HG02885 (cell line): Measurements from ENCODE around the gene COPS7B.
"Not testable (repeated sequence)": the region's sequence is repeated elsewhere in the genome, so short reads cannot be mapped to it uniquely, and the experiment has no call there.

Experiments used
- ATAC-seq: cut with Tn5 transposase; IDR thresholded peaks from one replicate; pipeline ENCODE4 v1.9.1; 2021; ENCODE audit warnings: mild to moderate bottlenecking; ENCODE audit not compliant: unreplicated experiment, poor library complexity

The COPS7B gene

GRCh38 chr2:231786177-231786916 is at the start of gene COPS7B:
Gene COPS7B, plus strand, starts transcription at chr2:231786445. Its CDS starts 2,126 bp downstream, at chr2:231788571.
- ATAC-seq = peak; percentile 68

GRCh38 chr2:231737761-231738160 is 48.5 kb upstream of the COPS7B start:
- ATAC-seq = no peak

GRCh38 chr2:231743376-231744116 is 42.7 kb upstream of the COPS7B start:
- ATAC-seq = no peak

- no peak for ATAC-seq
Observed at GRCh38 chr2:231745303-231746038, 40.8 kb upstream of the COPS7B start.

- ATAC-seq = not testable (repeated sequence)
Observed at GRCh38 chr2:231748153-231748896, 37.9 kb upstream of the COPS7B start.

- not testable (repeated sequence) for ATAC-seq
Observed at GRCh38 chr2:231749016-231749415, 37.2 kb upstream of the COPS7B start.

GRCh38 chr2:231751042-231751815 is 35.0 kb upstream of the COPS7B start:
- ATAC-seq = no peak

DNA sequence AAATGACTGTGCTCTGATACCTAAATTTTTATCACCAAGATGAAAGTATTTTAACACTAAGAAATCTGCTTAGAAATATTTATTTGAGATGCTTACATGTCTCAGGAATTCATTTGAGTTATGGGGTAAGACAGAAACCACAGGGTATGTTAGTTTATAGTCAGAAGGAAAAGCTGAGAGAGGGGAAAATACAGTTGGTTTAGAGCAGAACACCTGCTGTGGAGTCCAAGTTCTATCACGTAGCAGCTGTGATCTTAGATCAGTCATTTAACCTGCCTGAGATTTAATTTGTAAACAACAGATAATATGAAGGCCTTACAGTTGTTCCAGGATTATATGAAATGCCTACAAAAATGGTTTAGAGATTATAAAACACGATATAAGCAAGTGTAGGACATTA is 34.2 kb upstream of the COPS7B start:
- no peak for ATAC-seq

DNA sequence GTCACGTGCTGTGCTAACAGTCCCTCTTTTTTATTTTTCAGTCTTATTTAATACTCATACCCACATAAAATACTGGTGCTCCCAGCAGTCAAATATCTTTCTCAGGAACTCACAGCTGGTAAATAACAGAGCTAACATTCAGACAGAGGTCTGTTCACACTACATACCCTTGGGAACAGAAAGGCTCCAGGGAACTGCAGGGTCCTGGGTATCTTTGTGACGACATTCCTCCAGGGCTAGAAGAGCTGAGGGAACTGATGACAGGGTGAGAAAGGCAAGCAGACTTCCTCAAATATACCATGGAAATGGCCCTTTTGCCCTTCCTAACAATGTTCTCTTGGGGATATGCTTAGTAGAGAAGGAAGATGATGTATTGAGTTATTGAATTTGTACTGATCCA is 24.5 kb upstream of the COPS7B start:
- no peak for ATAC-seq

- ATAC-seq = no peak
Observed at GRCh38 chr2:231764124-231764523, 22.1 kb upstream of the COPS7B start.

DNA sequence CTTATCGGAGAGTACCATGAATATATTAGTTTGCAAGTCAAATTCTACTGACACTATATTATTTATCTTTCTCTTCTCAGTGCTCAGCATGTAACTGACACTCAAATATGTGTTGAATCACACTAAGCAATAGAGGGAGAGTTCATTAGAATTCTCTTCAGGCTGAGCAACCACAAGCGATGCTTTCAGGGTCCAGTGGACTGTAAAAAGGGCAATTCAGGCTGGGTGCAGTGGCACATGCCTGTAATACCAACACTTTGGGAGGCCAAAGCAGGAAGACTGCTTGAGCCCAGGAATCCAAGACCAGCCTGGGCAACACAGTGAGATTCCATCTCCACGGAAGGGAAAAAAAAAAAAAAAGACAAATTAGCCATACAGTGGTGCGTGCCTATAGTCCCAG is 21.5 kb upstream of the COPS7B start:
- no peak for ATAC-seq

DNA sequence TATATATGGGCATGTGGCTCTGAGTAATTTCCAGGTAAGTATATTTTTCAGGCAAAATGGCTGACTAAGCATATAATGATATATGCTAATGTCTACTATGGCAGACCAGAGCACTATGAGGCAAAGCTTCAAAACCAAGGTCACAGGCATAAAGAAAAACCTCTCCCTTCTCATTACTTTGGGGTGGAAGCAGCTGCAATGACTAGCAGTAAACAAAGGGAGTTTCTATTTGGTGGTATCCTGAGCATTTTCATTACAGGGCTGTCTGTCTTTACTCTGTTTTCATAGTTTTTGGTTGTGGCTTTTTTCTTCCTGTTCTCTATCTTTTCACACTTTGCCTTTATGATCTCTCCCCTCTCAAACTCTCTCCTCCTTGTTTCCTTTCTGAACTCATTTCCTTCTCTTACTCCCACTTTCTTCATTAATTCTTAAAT is 20.7 kb upstream of the COPS7B start:
- ATAC-seq = no peak

GRCh38 chr2:231769170-231770136 is 16.8 kb upstream of the COPS7B start:
- no peak for ATAC-seq

DNA sequence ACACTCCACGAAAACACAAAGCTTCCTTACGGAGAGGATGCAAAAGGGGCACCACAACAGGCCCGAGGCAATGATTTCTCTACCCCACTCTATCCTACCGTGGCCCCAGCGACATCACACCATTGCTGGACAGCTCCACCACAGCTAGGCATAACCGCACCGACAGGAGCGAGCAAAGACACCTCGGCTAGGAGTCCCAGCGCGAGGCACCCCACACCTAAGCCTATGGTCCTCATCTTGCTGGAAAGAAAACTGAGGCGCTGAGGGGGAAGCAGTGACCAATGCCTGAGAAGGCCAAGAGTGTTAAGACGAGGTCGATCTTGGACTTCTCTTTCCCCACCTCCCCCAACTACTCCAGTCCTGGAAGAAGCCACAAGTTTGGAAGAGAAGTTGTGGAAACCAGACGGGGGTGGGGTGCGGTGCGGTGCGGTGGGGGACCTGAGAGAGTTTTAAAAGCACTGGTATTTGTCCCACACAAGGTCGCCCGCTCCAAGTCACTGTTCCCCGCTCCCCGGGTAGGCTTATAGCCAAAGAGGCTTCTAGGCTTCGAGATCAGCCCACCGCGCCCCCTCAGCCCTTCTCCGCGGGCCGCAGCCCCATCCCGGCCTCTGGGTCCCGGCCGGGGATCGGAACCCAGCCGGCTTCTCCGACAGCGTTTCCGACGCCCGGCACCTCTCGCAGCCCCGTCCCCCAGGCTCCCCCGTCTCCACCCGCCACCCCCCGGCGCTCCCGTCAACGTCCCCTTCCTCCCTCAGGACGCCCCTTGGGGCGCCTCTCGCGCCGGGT is 5.9 kb upstream of the COPS7B start:
- peak; percentile 17 for ATAC-seq

DNA sequence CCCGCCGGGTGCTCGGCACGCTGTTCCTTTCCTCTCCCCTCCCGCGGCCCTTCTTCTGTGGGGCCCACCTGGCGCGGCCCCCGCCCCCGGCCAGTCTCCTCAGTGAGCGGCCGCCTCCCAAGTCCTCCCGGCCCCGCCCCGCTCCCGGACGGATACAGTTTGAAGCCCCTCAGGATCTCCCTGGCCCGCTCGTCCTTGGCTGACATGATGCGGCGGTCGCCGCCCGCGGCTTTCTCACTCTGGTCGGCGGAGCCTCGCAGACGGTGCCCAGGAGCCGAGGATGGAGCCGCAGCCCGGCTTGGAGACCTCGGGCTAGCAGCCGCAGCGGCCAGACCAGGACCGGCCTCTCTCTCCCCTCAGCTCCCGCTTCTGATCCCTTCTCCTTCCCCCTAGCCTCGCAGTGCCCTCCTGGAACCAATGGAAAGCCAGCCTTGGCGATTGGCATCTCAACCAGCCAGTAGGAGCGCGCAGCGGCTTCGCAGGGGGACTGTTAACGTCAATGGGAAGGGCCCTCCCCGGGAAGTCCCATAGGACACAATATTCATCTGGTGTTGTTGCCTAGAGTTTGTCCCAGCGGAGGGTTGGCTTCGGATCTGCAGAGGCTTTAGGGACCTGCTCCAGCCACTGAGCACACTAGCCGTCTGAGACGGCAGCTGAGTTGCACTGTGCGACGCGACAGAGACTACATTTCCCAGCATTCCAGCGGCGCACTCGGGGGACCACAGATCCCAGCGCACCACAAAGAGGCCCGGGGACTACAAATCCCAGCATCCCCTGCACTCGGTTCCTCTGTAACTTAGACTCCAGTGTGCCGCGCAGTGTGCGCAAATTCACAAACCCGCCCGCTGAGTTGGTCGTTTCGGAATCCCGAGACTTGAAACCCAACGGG is 5.1 kb upstream of the COPS7B start, which contains the start of gene PDE6D:
Gene PDE6D (minus strand): TSS at position 374 of the 889 bp plus-strand sequence. CDS start 168 bp downstream, at position 206.
- peak; percentile 86 for ATAC-seq
